K562 (cell line): ENCODE data around the gene FOXJ1. TPM values are rescaled to one million over a fixed set of nuclear protein-coding genes. Genes with fewer than 3 reads are reported as not detected.

Experiments
- ATAC-seq: fragments of 200-7000 bp; cut with Tn5 transposase; 3 replicates; pipeline ENCODE4 v1.9.1; 2020; ENCODE audit warnings: moderate library complexity
- BruUV-seq: library from RNA; stranded (reverse); fragments of 400-500 nt; replicated peaks from 2 replicates; lab custom pipeline; 2021; lab: Mats Ljungman, UMichigan
- CTCF ChIA-PET: fragments of 300-600 bp; formaldehyde crosslinking; extraction: SDS; loops from one replicate; lab custom pipeline; 2021; ENCODE audit warnings: low intra/inter-chr PET ratio; lab: Yijun Ruan, JAX
- POLR2A ChIA-PET: fragments of 300-600, 350-650 bp; sonication (Branson Sonifier 250); formaldehyde crosslinking; extraction: SDS; loops from one replicate; lab custom pipeline; 2021; ENCODE audit warnings: antibody characterized with exemption, inconsistent platforms; lab: Yijun Ruan, JAX
- DNase-seq, 4 experiments: peaks; one replicate each; pipeline versions ENCODE4 v3.0.0 to v3.0.0-alpha.2; 2011 to 2018; ENCODE audit warnings: low spot score in 3 of 4, mixed read lengths in 3 of 4; ENCODE audit errors: extremely low read depth in 1 of 4
- FAIRE-seq: peaks from 2 replicates; lab custom pipeline; 2011; peaks lifted over from hg19 to GRCh38; lab: Jason Lieb, UNC
- H2AFZ ChIP-seq: 2 replicates; pipeline ENCODE4 v1.6.0; 2011; ENCODE audit warnings: low read depth, low read length, control low read depth, inconsistent platforms
- H3K27ac ChIP-seq: fragments of 200-600 bp; 3 replicates; pipeline ENCODE4 v1.8.0; 2011; ENCODE audit warnings: low read depth, mild to moderate bottlenecking, control low read depth, inconsistent platforms, low read length, moderate library complexity, mixed read lengths; ENCODE audit errors: extremely low read depth
- H3K27me3 ChIP-seq, 2 experiments: fragments of 300-600 bp in 1 of 2; 2 replicates in 1 of 2; 3 replicates in 1 of 2; pipeline versions ENCODE4 v1.6.0 to v1.8.0; 2011; ENCODE audit warnings: inconsistent platforms in 2 of 2, low read length in 2 of 2, mild to moderate bottlenecking in 1 of 2, mixed read lengths in 1 of 2, moderate library complexity in 1 of 2; ENCODE audit not compliant: control insufficient read depth in 2 of 2, insufficient read depth in 2 of 2
- H3K36me3 ChIP-seq: fragments of 300-600 bp; 3 replicates; pipeline ENCODE4 v1.8.0; 2011; ENCODE audit warnings: mild to moderate bottlenecking, low read length, inconsistent platforms; ENCODE audit not compliant: control insufficient read depth, insufficient read depth
- H3K4me1 ChIP-seq, 2 experiments: fragments of 200-600 bp in 1 of 2; replicated peaks in 1 of 2; 2 replicates in 1 of 2; 3 replicates in 1 of 2; pipeline versions ENCODE4 v1.5.1 to v1.8.0; 2011; ENCODE audit warnings: inconsistent platforms in 2 of 2, low read length in 2 of 2, mild to moderate bottlenecking in 1 of 2, mixed read lengths in 1 of 2, moderate library complexity in 1 of 2; ENCODE audit not compliant: control insufficient read depth in 2 of 2, insufficient read depth in 2 of 2
- H3K4me2 ChIP-seq: 2 replicates; pipeline ENCODE4 v1.6.1; 2011; ENCODE audit warnings: low read length, control low read depth, inconsistent platforms, mixed read lengths; ENCODE audit not compliant: insufficient read depth
- H3K4me3 ChIP-seq: fragments of 200-600 bp; sonication (generic), shearing (Covaris generic); 2 replicates; pipeline ENCODE4 v1.5.1; 2016; ENCODE audit warnings: control low read depth, inconsistent platforms
- H3K79me2 ChIP-seq: fragments of 200-600 bp; 3 replicates; pipeline ENCODE4 v1.8.0; 2011; ENCODE audit warnings: low read length, inconsistent platforms; ENCODE audit not compliant: control insufficient read depth, insufficient read depth
- H3K9ac ChIP-seq, 2 experiments: 2 replicates each; pipeline versions ENCODE4 v1.6.0 to v1.6.1; 2011; ENCODE audit warnings: low read depth in 2 of 2, low read length in 2 of 2, control low read depth in 1 of 2, inconsistent platforms in 1 of 2, mild to moderate bottlenecking in 1 of 2, mixed read lengths in 1 of 2; ENCODE audit not compliant: insufficient read depth in 1 of 2
- H3K9me1 ChIP-seq: one replicate; pipeline ENCODE4 v1.6.0; 2011; ENCODE audit warnings: inconsistent platforms, mild to moderate bottlenecking, low read length, moderate library complexity; ENCODE audit not compliant: control insufficient read depth, insufficient read depth
- H3K9me3 ChIP-seq: replicated peaks from 2 replicates; pipeline ENCODE4 v1.5.1; 2011; ENCODE audit warnings: low read depth, low read length, inconsistent platforms; ENCODE audit not compliant: control insufficient read depth, insufficient read depth
- H4K20me1 ChIP-seq: replicated peaks from 2 replicates; pipeline ENCODE4 v1.6.1; 2011; ENCODE audit warnings: low read length, inconsistent platforms, mixed read lengths; ENCODE audit not compliant: control insufficient read depth, insufficient read depth
- FIP1L1 ChIP-seq: fragments of 200-400 bp; formaldehyde crosslinking; IDR thresholded peaks from 2 replicates; pipeline ENCODE4 v1.6.1; 2018; ENCODE audit warnings: mild to moderate bottlenecking, low read depth, low read length; ENCODE audit not compliant: poor library complexity, severe bottlenecking
- HCFC1 ChIP-seq: IDR thresholded peaks from 2 replicates; pipeline ENCODE4 v1.6.1; 2012; ENCODE audit warnings: low read depth, low read length, improper control_type of control experiment
- PPARD ChIP-seq: fragments of 250-450 bp; sonication (Bioruptor Pico); IDR thresholded peaks from 2 replicates; pipeline ENCODE4 v1.8.0; 2022; ENCODE audit warnings: inconsistent platforms, mild to moderate bottlenecking, moderate library complexity
- TBL1XR1 ChIP-seq, 2 experiments: IDR thresholded peaks; 2 replicates each; pipeline ENCODE4 v1.6.1; 2012; ENCODE audit warnings: improper control_type of control experiment in 2 of 2, low read length in 2 of 2, mild to moderate bottlenecking in 1 of 2
- TRIM28 ChIP-seq: fragments of 450-650 bp; IDR thresholded peaks from 2 replicates; pipeline ENCODE4 v1.6.1; 2017
- ZNF224 ChIP-seq: sonication (generic); formaldehyde crosslinking; IDR thresholded peaks from 2 replicates; pipeline ENCODE4 v1.8.0; 2022; ENCODE audit warnings: mild to moderate bottlenecking, missing genetic modification reagents
- WGBS: fragments of 100-300 bp; shearing (Covaris generic); methylation state at CpG from one replicate; pipeline ENCODE4 v1.1.6; 2016; ENCODE audit warnings: low coverage, mixed read lengths; ENCODE audit not compliant: insufficient coverage; ENCODE audit errors: missing lambda C conversion rate; 5-methylcytosine and 5-hydroxymethylcytosine counted together
- in situ Hi-C: fragments of 300-500 bp; cut with MboI; formaldehyde crosslinking; loops from 4 replicates; pipeline ENCODE4 v1.15.0; 2018; ENCODE audit warnings: inconsistent platforms, mixed read lengths
- intact Hi-C: fragments of 100-400 bp; cut with micrococcal nuclease; formaldehyde crosslinking; loops from 2 replicates; pipeline ENCODE4 v1.14.2; 2022
- polyA plus RNA-seq, 8 experiments: library from polyadenylated mRNA; depleted of rRNA in 4 of 8; stranded (reverse) in 5 of 8; unstranded in 3 of 8; fragments of >200 nt; fragmentation: Nextera tagmentation in 2 of 8; fragmentation: Illumina TruSeq in 1 of 8; extraction: Ambion mirVana in 2 of 8; extraction: Trizol in 1 of 8; gene quantifications; 2 replicates each; pipeline versions ENCODE4 v1.2.1 to v1.2.3, GENCODE V29; 2011 to 2014; ENCODE audit warnings: inconsistent platforms in 1 of 8, missing spikeins in 1 of 8
- total RNA-seq, 7 experiments: library from RNA; depleted of rRNA in 6 of 7; stranded (reverse); fragments of >200 nt in 6 of 7; fragmentation: Illumina TruSeq in 2 of 7; extraction: Trizol in 2 of 7; gene quantifications; 2 replicates each; pipeline versions ENCODE4 v1.2.1 to v1.2.3, GENCODE V29; 2011 to 2021; ENCODE audit warnings: low replicate concordance in 1 of 7
- TF ChIP-seq, protein P1 (sequence below), 2 experiments: fragments of 450-650 bp; IDR thresholded peaks; 2 replicates each; pipeline ENCODE4 v1.6.1; 2018; ENCODE audit warnings: mild to moderate bottlenecking in 2 of 2, low read depth in 1 of 2; ENCODE audit not compliant: partially characterized antibody in 2 of 2
- TF ChIP-seq, protein P2 (sequence below): IDR thresholded peaks from 2 replicates; pipeline ENCODE4 v1.6.1; 2016; ENCODE audit warnings: missing genetic modification characterization, missing compliant biosample characterization
- TF ChIP-seq, protein P3 (sequence below): IDR thresholded peaks from 2 replicates; pipeline ENCODE4 v1.6.1; 2012; ENCODE audit warnings: low read depth, low read length, improper control_type of control experiment, borderline replicate concordance
- TF ChIP-seq, protein P4 (sequence below): IDR thresholded peaks from 3 replicates; pipeline ENCODE4 v1.6.1; 2011; ENCODE audit warnings: borderline replicate concordance, mild to moderate bottlenecking; ENCODE audit not compliant: insufficient read length, insufficient read depth

The FOXJ1 gene
- total and polyA plus RNA-seq, 9 of the 15 experiments (the other 6 are each of a cell fraction or from before 2014, with no cell fraction given), result 0.07 TPM; not detected in 8

DNA sequence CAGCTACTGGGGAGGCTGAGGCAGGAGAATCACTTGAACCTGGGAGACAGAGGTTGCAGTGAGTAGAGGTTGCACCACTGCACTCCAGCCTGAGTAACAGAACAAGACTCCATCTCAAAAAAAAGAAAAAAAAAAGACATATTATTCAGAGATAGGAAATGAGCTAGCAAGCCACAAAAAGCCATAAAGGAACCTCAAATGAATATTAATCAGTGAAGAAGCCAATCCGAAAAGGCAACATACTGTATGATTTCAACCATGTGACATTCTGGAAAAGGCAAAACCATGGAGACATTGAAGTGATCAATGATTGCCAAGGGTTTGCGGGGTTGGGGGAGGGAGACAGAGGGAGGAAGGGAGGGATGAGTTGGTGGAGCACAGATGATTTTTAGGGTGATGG is 29.1 kb downstream of the FOXJ1 start (continued):
- TF ChIP-seq, protein P1, sequence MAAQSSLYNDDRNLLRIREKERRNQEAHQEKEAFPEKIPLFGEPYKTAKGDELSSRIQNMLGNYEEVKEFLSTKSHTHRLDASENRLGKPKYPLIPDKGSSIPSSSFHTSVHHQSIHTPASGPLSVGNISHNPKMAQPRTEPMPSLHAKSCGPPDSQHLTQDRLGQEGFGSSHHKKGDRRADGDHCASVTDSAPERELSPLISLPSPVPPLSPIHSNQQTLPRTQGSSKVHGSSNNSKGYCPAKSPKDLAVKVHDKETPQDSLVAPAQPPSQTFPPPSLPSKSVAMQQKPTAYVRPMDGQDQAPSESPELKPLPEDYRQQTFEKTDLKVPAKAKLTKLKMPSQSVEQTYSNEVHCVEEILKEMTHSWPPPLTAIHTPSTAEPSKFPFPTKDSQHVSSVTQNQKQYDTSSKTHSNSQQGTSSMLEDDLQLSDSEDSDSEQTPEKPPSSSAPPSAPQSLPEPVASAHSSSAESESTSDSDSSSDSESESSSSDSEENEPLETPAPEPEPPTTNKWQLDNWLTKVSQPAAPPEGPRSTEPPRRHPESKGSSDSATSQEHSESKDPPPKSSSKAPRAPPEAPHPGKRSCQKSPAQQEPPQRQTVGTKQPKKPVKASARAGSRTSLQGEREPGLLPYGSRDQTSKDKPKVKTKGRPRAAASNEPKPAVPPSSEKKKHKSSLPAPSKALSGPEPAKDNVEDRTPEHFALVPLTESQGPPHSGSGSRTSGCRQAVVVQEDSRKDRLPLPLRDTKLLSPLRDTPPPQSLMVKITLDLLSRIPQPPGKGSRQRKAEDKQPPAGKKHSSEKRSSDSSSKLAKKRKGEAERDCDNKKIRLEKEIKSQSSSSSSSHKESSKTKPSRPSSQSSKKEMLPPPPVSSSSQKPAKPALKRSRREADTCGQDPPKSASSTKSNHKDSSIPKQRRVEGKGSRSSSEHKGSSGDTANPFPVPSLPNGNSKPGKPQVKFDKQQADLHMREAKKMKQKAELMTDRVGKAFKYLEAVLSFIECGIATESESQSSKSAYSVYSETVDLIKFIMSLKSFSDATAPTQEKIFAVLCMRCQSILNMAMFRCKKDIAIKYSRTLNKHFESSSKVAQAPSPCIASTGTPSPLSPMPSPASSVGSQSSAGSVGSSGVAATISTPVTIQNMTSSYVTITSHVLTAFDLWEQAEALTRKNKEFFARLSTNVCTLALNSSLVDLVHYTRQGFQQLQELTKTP (IDR thresholded peaks at IDR 0.05; ENCODE audit: low read depth in 1 of 2, partially characterized antibody in 2 of 2), result no peak
- TF ChIP-seq HCFC1 (no peak), TRIM28 (no peak)

DNA sequence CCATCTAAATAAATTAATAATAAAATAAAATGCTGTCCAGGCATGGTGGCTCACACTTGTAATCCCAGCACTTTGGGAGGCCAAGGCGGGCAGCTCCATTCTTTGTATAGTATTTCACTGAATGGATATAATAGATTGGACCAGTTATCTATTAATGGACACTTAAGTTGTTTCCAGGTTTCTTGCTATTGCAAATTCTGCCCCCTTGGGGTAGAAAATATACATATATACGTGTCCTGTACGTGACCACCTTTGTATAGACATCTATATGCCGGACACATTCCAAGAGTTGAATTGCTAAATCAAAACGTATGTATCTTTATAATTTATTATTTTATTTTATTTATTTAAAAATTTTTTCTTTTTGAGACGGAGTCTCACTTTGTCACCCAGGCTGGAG is 33.5 kb downstream of the FOXJ1 start:
- peaks cover 12 to 15% of the 10 kb centered on the region in 2 experiments for H3K4me1 ChIP-seq
- no peaks in the 10 kb centered on the region for H3K27me3 ChIP-seq
- H3K27ac ChIP-seq, result no peak overlapping the region
- no peaks in the 10 kb centered on the region for H3K9me3 ChIP-seq
- peaks cover 2% of the 10 kb centered on the region for H3K9me1 ChIP-seq
- 35% methylated on average over 6 of the region's 6 CpGs for WGBS
- no peak overlapping the region for H3K4me2 ChIP-seq
- BruUV-seq, result no TSS peak
- DNase-seq (peak in 1 of 4 experiments; percentile 61), FAIRE-seq (no peak), ATAC-seq (no peak)
- no peak overlapping the region for H2AFZ ChIP-seq
- H3K4me3 ChIP-seq, result no peak overlapping the region
- H4K20me1 ChIP-seq, result no peaks in the 10 kb centered on the region
- in situ Hi-C loops (no loop called here), intact Hi-C loops (no loop called here)
- H3K9ac ChIP-seq, result no peak overlapping the region
- H3K36me3 ChIP-seq, result no peaks in the 10 kb centered on the region
- ChIA-PET POLR2A (no interaction called here), CTCF (interaction anchor here (0.7 kb wide), 1 partner anchor 14 kb away, joined by 3 read pairs; no protein-coding TSS in a partner anchor)
- H3K79me2 ChIP-seq, result peaks cover 11% of the 10 kb centered on the region
- TF ChIP-seq, protein P2, sequence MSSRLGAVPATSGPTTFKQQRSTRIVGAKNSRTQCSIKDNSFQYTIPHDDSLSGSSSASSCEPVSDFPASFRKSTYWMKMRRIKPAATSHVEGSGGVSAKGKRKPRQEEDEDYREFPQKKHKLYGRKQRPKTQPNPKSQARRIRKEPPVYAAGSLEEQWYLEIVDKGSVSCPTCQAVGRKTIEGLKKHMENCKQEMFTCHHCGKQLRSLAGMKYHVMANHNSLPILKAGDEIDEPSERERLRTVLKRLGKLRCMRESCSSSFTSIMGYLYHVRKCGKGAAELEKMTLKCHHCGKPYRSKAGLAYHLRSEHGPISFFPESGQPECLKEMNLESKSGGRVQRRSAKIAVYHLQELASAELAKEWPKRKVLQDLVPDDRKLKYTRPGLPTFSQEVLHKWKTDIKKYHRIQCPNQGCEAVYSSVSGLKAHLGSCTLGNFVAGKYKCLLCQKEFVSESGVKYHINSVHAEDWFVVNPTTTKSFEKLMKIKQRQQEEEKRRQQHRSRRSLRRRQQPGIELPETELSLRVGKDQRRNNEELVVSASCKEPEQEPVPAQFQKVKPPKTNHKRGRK (tag), result no peak
- no peak for TF ChIP-seq FIP1L1
- TF ChIP-seq ZNF224 (CRISPR knock-in tag), result no peak
- TF ChIP-seq, protein P3, sequence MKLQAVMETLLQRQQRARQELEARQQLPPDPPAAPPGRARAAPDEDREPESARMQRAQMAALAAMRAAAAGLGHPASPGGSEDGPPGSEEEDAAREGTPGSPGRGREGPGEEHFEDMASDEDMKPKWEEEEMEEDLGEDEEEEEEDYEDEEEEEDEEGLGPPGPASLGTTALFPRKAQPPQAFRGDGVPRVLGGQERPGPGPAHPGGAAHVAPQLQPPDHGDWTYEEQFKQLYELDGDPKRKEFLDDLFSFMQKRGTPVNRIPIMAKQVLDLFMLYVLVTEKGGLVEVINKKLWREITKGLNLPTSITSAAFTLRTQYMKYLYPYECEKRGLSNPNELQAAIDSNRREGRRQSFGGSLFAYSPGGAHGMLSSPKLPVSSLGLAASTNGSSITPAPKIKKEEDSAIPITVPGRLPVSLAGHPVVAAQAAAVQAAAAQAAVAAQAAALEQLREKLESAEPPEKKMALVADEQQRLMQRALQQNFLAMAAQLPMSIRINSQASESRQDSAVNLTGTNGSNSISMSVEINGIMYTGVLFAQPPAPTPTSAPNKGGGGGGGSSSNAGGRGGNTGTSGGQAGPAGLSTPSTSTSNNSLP, result no peak
- no peak for TF ChIP-seq TBL1XR1 (IDR thresholded peaks at IDR 0.05; ENCODE audit: low read length in 2 of 2)
- TF ChIP-seq PPARD (CRISPR knock-in tag), result no peak
- TF ChIP-seq, protein P4, sequence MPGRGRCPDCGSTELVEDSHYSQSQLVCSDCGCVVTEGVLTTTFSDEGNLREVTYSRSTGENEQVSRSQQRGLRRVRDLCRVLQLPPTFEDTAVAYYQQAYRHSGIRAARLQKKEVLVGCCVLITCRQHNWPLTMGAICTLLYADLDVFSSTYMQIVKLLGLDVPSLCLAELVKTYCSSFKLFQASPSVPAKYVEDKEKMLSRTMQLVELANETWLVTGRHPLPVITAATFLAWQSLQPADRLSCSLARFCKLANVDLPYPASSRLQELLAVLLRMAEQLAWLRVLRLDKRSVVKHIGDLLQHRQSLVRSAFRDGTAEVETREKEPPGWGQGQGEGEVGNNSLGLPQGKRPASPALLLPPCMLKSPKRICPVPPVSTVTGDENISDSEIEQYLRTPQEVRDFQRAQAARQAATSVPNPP, result no peak
